ENCODE measurements around the gene KCNJ10.

KCNJ10 gene

DNA sequence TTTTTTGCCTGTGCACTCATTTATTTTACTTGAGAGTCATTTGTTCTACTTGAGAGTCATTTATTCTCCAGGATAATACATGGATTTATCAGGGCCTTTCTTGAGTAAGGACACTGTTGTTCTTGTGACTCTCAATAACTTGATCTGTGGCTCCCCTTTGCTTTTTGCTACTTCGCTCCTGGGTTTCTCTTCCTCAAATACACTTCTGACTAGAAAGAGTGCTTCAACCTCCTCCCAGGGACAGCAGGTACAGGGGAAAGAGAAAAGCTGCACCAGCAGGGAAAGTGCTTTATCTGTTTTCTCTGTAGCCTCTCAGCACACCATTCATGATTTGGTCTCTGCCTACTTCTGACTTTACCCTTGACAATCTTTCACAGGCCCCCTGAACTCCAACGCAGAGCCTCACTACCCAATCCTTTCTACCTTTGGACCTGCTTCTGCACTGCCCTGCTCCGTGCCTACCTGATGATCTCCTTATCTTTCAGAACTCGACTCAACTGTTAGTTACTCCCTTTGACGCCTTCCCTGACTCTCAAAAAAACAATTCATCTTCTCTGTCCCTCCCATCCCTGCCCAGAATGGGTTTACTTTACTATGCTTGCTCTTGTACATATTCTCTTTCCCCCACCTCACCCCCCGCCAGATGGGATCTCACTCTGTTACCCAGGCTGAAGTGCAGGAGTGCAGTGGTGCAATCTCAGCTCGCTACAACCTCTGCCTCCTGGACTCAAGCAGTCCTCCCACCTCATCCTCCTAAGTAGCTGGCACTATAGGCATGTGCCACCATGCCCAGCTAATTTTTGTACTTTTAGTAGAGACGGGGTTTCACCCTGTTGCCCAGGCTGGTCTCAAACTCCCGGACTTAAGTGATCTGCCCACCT lies 22.6 kb downstream of the KCNJ10 start:
- H3K9ac ChIP-seq (ENCODE audit: low read length) = peak overlapping the region; percentile 8
- no peak overlapping the region for H3K4me3 ChIP-seq (ENCODE audit: low read length)
- peaks cover 8% of the 10 kb centered on the region for H3K4me1 ChIP-seq (ENCODE audit: control insufficient read depth, insufficient read depth, low read length)

DNA sequence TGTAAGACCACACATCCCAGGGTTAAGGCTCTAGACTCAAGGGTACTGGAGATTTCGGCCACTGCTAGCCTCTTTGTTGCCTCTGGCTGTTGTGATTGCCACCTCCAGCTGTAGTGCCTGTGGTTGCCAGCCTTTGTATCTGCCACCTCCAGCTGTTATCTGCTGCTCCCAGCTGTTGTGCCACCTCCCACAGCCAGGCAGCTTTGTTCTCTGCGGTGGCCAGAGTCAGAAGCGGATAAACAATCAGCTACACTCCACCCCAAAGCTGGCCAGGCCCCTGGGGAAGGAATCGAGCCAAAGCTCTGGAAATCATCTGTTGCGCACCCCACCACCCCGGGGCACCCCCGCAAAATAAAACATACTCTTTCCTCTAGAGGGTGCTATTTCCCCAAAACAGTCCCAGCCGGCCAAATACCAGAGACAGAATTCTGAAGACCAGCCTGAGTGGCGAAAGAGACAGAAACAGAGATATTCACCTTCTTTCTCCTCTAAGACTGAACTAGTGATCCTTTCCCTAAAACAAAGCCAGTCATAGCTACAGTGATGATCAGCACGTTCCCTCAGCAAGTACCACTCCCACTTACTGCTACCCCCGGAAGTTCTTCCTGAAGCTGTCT lies 23.4 kb downstream of the KCNJ10 start:
- H3K9ac ChIP-seq (ENCODE audit: low read length) = peak overlapping the region; percentile 8
- H3K4me1 ChIP-seq (ENCODE audit: control insufficient read depth, insufficient read depth, low read length) = peaks cover 8% of the 10 kb centered on the region
- no peaks in the 10 kb centered on the region for H3K36me3 ChIP-seq (ENCODE audit: control insufficient read depth, insufficient read depth, low read length)
- H3K27me3 ChIP-seq (ENCODE audit: control insufficient read depth, insufficient read depth, low read length) = peaks cover 6% of the 10 kb centered on the region
- no peak overlapping the region for H3K4me3 ChIP-seq (ENCODE audit: low read length)
- no peaks in the 10 kb centered on the region for H3K9me3 ChIP-seq (ENCODE audit: control insufficient read depth, low read length)

More for the DNA sequence above, 22.6 kb downstream of the KCNJ10 start:
- no peaks in the 10 kb centered on the region for H3K36me3 ChIP-seq (ENCODE audit: control insufficient read depth, insufficient read depth, low read length)
- no peaks in the 10 kb centered on the region for H3K9me3 ChIP-seq (ENCODE audit: control insufficient read depth, low read length)
- H3K27me3 ChIP-seq (ENCODE audit: control insufficient read depth, insufficient read depth, low read length) = peaks cover 9% of the 10 kb centered on the region

- H3K9me3 ChIP-seq (ENCODE audit: control insufficient read depth, low read length) = no peaks in the 10 kb centered on the region
Observed at GRCh38 chr1:160045653-160046052, 24.3 kb downstream of the KCNJ10 start.

GRCh38 chr1:160043543-160043942 lies 26.4 kb downstream of the KCNJ10 start:
- no peak overlapping the region for H3K4me3 ChIP-seq (ENCODE audit: low read length)
- H3K9me3 ChIP-seq (ENCODE audit: control insufficient read depth, low read length) = no peaks in the 10 kb centered on the region
- H3K27me3 ChIP-seq (ENCODE audit: control insufficient read depth, insufficient read depth, low read length) = peaks cover 6% of the 10 kb centered on the region
- no peaks in the 10 kb centered on the region for H3K36me3 ChIP-seq (ENCODE audit: control insufficient read depth, insufficient read depth, low read length)
- peaks cover 8% of the 10 kb centered on the region for H3K4me1 ChIP-seq (ENCODE audit: control insufficient read depth, insufficient read depth, low read length)
- no peak overlapping the region for H3K9ac ChIP-seq (ENCODE audit: low read length)

More at GRCh38 chr1:160045653-160046052, 24.3 kb downstream of the KCNJ10 start:
- no peak overlapping the region for H3K4me3 ChIP-seq (ENCODE audit: low read length)
- H3K4me1 ChIP-seq (ENCODE audit: control insufficient read depth, insufficient read depth, low read length) = peaks cover 8% of the 10 kb centered on the region
- H3K27me3 ChIP-seq (ENCODE audit: control insufficient read depth, insufficient read depth, low read length) = peaks cover 6% of the 10 kb centered on the region
- H3K36me3 ChIP-seq (ENCODE audit: control insufficient read depth, insufficient read depth, low read length) = no peaks in the 10 kb centered on the region
- no peak overlapping the region for H3K9ac ChIP-seq (ENCODE audit: low read length)

DNA sequence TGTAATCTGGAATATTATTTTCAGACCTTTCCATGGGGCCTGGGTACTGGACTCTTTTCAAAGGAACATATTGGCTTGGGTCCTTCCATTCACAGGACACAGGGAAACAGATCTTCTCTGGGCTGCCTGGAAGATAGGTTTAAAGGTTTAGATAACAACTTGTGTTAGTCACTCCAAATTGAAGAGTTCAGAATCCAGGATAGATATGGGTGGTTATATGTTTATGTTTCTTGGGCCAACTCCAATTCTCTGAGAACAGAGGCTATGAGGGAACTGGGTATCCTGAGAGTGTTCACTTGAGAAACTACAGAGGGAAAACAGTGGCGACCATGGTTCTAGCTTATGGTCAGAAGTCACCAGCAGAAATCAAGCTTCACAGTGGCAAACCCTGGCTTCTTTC lies 29.5 kb downstream of the KCNJ10 start:
- no peak overlapping the region for H3K4me3 ChIP-seq (ENCODE audit: low read length)
- no peaks in the 10 kb centered on the region for H3K4me1 ChIP-seq (ENCODE audit: control insufficient read depth, insufficient read depth, low read length)
- H3K27me3 ChIP-seq (ENCODE audit: control insufficient read depth, insufficient read depth, low read length) = no peaks in the 10 kb centered on the region
- no peak overlapping the region for H3K9ac ChIP-seq (ENCODE audit: low read length)
- no peaks in the 10 kb centered on the region for H3K36me3 ChIP-seq (ENCODE audit: control insufficient read depth, insufficient read depth, low read length)
- H3K9me3 ChIP-seq (ENCODE audit: control insufficient read depth, low read length) = no peaks in the 10 kb centered on the region

DNA sequence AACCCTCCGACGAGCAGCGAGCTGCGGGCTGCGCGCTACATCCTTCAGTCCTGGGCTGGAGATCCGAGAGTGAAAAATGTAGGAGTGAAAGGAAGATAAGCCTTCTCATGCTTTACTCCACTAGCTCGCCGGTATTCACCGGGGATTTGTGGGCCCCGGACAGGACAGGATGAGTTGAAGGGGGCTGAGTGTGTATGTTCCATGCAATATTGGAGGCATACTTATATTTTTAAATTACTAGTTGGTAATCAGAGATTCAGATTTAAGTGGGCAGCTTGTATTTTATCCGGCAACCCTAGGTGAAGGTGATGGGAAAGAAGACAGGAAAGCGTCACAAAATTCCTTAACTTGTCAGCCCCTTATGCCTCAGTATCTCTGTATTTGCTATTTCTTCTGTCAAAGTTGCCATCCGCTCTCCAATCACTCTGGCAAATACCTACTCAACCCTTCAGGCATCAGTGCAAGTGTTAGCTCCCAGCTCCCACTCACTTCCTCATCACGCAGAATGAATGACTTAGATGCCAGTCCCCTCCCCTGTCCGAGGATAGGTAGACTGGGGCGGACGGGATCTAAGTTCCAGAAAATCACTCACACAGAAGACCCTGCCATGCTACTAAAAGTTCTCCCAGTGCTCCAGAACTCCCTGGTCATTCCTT lies 37.7 kb downstream of the KCNJ10 start:
- no peaks in the 10 kb centered on the region for H3K27me3 ChIP-seq (ENCODE audit: control insufficient read depth, insufficient read depth, low read length)
- H3K9me3 ChIP-seq (ENCODE audit: control insufficient read depth, low read length) = no peaks in the 10 kb centered on the region
- H3K4me1 ChIP-seq (ENCODE audit: control insufficient read depth, insufficient read depth, low read length) = no peaks in the 10 kb centered on the region
- H3K36me3 ChIP-seq (ENCODE audit: control insufficient read depth, insufficient read depth, low read length) = no peaks in the 10 kb centered on the region
- H3K9ac ChIP-seq (ENCODE audit: low read length) = peak overlapping the region; percentile 73
- H3K4me3 ChIP-seq (ENCODE audit: low read length) = peak overlapping the region; percentile 74

- H3K9me3 ChIP-seq (ENCODE audit: control insufficient read depth, low read length) = no peaks in the 10 kb centered on the region
- H3K9ac ChIP-seq (ENCODE audit: low read length) = peak within 1 kb of the TSS; percentile 73
- no peaks in the 10 kb centered on the region for H3K27me3 ChIP-seq (ENCODE audit: control insufficient read depth, insufficient read depth, low read length)
- H3K4me3 ChIP-seq (ENCODE audit: low read length) = peak within 1 kb of the TSS; percentile 74
- no peaks in the 10 kb centered on the region for H3K4me1 ChIP-seq (ENCODE audit: control insufficient read depth, insufficient read depth, low read length)
- no peaks in the 10 kb centered on the region for H3K36me3 ChIP-seq (ENCODE audit: control insufficient read depth, insufficient read depth, low read length)
Observed at GRCh38 chr1:160031365-160032164, 38.4 kb downstream of the KCNJ10 start, which contains the start of gene PIGM. Gene PIGM, minus strand, starts transcription at chr1:160031990. Its CDS starts 251 bp downstream, at chr1:160031739.

GRCh38 chr1:160030657-160031364 lies 39.1 kb downstream of the KCNJ10 start:
- peak overlapping the region; percentile 73 for H3K9ac ChIP-seq (ENCODE audit: low read length)
- no peaks in the 10 kb centered on the region for H3K9me3 ChIP-seq (ENCODE audit: control insufficient read depth, low read length)
- H3K4me3 ChIP-seq (ENCODE audit: low read length) = peak overlapping the region; percentile 74
- H3K36me3 ChIP-seq (ENCODE audit: control insufficient read depth, insufficient read depth, low read length) = no peaks in the 10 kb centered on the region
- no peaks in the 10 kb centered on the region for H3K4me1 ChIP-seq (ENCODE audit: control insufficient read depth, insufficient read depth, low read length)
- no peaks in the 10 kb centered on the region for H3K27me3 ChIP-seq (ENCODE audit: control insufficient read depth, insufficient read depth, low read length)

- Histone ChIP-seq H3K9me3 (ENCODE audit: control insufficient read depth, low read length) (no peaks in the 10 kb centered on the region), H3K9ac (ENCODE audit: low read length) (no peak overlapping the region), H3K36me3 (ENCODE audit: control insufficient read depth, insufficient read depth, low read length) (no peaks in the 10 kb centered on the region), H3K4me3 (ENCODE audit: low read length) (no peak overlapping the region), H3K4me1 (ENCODE audit: control insufficient read depth, insufficient read depth, low read length) (no peaks in the 10 kb centered on the region), H3K27me3 (ENCODE audit: control insufficient read depth, insufficient read depth, low read length) (no peaks in the 10 kb centered on the region)
Observed at GRCh38 chr1:160028426-160028825, 41.5 kb downstream of the KCNJ10 start.

DNA sequence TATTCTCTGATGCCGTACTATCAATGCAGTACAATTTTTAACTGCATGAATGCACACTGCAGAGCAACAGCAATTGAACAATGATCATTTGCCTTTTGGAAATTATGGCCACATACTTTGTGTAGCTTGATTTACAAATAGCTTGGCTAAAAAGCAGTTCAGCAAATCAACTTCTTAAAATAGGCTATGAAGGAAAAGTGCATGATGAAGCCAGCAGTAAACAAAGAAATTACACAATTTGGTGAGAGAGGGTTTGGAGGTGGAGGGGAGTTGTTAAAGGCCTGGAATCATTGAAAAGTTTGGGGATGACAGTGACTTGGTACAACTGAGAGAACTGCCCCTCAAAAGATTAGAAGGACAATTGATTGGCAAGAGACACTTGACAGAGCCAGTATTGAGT lies 44.6 kb downstream of the KCNJ10 start:
- Histone ChIP-seq H3K4me1 (ENCODE audit: control insufficient read depth, insufficient read depth, low read length) (no peaks in the 10 kb centered on the region), H3K9ac (ENCODE audit: low read length) (no peak overlapping the region), H3K9me3 (ENCODE audit: control insufficient read depth, low read length) (no peaks in the 10 kb centered on the region), H3K36me3 (ENCODE audit: control insufficient read depth, insufficient read depth, low read length) (no peaks in the 10 kb centered on the region), H3K27me3 (ENCODE audit: control insufficient read depth, insufficient read depth, low read length) (no peaks in the 10 kb centered on the region), H3K4me3 (ENCODE audit: low read length) (no peak overlapping the region)
